HG03342 (cell line): ENCODE data around the gene OR6M1.

Source experiments
- ATAC-seq: cut with Tn5 transposase; IDR thresholded peaks from one replicate; pipeline ENCODE4 v1.9.1; 2021; ENCODE audit warnings: mild to moderate bottlenecking, moderate library complexity; ENCODE audit not compliant: unreplicated experiment

OR6M1 gene

GRCh38 chr11:123806249-123806648 is at the start of gene OR6M1:
Gene OR6M1 (minus strand): TSS chr11:123806349. CDS start chr11:123806349, 0 bp downstream.
- ATAC-seq = no peak

- no peak for ATAC-seq
Observed at GRCh38 chr11:123853038-123853437, 46.9 kb upstream of the OR6M1 start.

DNA sequence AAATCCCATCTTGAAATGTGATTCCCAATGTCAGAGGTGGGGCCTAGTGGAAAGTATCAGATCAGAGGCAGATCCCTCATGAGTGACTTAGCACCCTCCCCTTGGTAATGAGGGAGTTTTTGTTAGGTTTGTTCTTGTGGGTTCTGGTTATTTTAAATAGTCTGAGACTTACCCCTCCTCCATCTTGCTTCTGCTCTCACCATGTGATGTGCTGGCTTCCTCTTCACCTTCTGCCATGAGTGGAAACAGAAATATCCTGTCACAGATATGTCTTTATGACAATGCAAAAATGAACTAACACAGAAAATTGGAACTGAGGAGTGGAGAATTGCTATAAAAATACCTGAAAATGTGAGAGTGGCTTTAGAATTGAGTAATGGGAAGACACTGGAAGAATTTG is 46.2 kb upstream of the OR6M1 start:
- ATAC-seq = no peak

DNA sequence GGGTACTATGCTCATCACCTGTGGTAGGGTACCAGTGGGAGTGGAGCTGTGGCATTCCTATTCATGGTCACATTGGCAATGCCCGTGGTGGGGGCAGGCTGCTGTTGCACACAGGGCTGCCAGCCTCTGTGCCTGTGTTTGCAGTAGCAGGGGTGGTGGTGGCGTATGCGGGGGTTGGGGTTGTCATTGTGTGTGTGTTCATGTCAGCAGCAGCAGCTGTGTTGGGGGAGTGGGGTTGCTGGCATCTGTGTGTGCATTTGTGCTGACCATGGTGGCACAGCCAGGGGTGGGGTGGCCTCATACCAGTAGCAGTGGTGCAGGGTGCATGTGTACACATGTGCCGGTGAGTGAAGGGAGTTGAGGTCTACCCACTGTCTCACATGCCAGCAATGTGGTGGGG is 45.0 kb upstream of the OR6M1 start:
- ATAC-seq = no peak

- ATAC-seq = no peak
Observed at GRCh38 chr11:123841174-123841573, 35.0 kb upstream of the OR6M1 start.

- no peak for ATAC-seq
Observed at GRCh38 chr11:123839131-123839530, 33.0 kb upstream of the OR6M1 start.

GRCh38 chr11:123838659-123839058 is 32.5 kb upstream of the OR6M1 start:
- no peak for ATAC-seq

GRCh38 chr11:123838199-123838598 is 32.0 kb upstream of the OR6M1 start:
- no peak for ATAC-seq

DNA sequence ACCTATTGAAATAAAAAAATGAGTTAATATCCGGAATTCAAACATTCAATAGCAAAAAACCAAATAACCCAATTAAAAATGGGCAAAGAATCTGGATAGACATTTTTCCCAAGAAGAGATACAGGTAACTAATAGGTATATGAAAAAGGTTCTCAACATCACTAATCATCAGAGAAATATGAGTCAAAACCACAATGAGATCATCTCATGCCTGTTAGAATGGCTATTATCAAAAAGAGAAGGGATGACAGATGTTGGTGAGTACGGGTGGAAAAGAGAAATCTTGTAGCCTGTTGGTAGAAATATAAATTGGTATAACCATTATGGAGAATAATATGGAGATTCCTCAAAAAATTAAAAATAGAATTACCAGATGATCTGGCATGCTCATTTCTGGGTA is 26.9 kb upstream of the OR6M1 start:
- ATAC-seq = no peak

GRCh38 chr11:123829745-123830144 is 23.6 kb upstream of the OR6M1 start:
- ATAC-seq = no peak

DNA sequence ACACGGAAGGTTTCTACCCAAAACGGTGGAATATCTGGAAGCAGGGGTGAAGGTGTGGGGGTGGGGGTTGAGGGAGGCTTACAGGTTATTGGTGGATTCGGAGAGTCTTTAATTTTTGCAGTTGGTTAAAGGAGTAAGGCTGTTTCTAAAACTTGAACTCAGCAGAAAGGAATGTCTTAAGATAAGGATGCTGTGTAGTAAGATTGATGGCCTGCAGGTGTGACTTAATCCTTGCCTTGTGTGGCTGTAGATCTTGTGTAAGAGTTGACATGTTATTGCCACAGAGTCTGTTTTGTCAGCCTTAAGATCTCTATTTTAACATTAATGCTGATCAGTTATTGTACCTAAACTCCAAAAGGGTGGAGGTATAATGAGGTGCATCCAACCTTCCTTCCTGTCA is 16.4 kb upstream of the OR6M1 start:
- no peak for ATAC-seq

GRCh38 chr11:123822032-123822431 is 15.9 kb upstream of the OR6M1 start:
- ATAC-seq = no peak

- no peak for ATAC-seq
Observed at GRCh38 chr11:123815122-123815521, 9.0 kb upstream of the OR6M1 start.

DNA sequence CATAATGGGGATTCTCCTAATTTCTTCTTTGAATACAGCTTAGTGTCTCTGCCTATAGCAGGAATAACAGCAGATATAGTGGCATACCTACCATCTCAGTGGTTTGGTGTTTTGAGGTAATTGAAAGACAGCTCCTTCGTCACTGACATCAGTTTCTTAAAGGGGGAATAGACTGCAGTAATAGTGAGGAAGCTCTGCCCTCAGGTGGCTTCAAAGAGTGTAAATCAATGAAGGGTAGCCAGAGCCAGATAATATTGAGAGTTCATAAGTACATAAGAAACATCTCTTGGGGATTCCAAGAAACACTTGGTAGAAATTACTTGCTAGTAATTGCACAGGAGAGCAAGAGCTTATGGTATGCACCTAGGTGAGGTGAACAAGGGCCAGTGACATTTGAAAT is 4.4 kb downstream of the OR6M1 start:
- ATAC-seq = no peak

GRCh38 chr11:123800036-123800435 is 6.1 kb downstream of the OR6M1 start:
- no peak for ATAC-seq

DNA sequence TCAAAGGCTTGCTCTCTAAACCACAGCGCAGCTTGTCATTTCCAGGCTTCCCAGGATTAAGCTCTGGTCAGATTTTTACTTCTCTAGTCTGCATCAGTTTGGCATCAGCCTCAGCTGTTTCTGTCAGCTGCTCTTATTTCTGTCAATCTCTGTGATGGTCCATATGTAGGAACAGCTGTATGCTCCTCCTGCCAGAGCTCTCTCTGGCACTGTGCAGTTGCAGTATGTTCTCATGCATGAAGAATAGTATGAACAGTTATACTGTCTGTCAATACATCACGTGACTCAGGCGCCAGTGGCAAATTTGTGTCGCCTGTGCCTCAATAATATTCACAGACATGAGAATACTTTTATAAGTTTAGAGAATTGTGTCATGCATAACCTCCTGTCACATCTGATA is 6.7 kb downstream of the OR6M1 start:
- no peak for ATAC-seq

- no peak for ATAC-seq
Observed at GRCh38 chr11:123798513-123799252, 7.5 kb downstream of the OR6M1 start.

- ATAC-seq = no peak
Observed at GRCh38 chr11:123798079-123798478, 8.1 kb downstream of the OR6M1 start.

- ATAC-seq = no peak
Observed at GRCh38 chr11:123797541-123797940, 8.6 kb downstream of the OR6M1 start.

DNA sequence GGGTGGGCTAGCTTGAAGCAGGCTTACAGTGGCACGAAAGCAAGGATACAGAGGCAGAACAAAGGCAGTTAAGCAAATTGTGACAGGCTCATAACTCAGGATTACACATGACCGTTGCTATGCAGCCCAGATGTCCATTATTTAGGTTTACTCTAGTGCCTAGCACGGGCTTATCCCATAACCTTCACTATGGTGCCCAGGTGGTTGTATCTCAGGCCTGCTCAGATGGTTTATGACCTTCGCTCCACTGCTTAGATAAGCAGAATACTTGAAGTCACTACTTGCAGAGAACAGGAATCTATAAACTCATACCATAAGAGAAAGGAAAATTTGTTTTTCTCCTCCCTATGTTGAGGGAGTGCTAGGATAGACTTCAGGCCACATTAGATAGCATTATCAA is 9.0 kb downstream of the OR6M1 start:
- ATAC-seq = no peak

GRCh38 chr11:123796226-123796625 is 9.9 kb downstream of the OR6M1 start:
- ATAC-seq = no peak

GRCh38 chr11:123783536-123783935 is 22.6 kb downstream of the OR6M1 start:
- no peak for ATAC-seq

DNA sequence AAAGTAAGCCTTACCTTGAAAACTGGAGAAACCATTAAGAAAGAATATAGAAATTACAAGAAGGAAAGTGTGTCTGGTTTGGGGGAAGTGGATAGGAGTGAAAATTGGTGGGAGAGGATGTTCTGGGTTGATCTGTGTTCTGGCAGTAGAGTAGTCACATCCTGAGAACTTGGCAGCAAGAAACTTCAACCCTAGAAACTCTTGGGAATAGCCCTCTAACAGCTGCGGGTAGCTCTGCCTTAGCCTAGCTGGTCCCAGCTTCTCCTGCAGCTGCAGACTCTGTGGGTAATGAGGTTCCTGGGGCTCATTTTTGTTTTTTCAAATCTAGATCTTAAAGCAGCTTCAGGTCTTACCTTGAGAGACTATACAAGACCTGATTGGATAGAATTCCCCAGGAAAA is 27.6 kb downstream of the OR6M1 start:
- no peak for ATAC-seq
